Measurements from ENCODE around the gene RELL1. TPM values are rescaled to one million over a fixed set of nuclear protein-coding genes. Genes with fewer than 3 reads are reported as not detected.

RELL1 gene
- total RNA-seq, 1 experiment from 2014 or later: 14.4 TPM

DNA sequence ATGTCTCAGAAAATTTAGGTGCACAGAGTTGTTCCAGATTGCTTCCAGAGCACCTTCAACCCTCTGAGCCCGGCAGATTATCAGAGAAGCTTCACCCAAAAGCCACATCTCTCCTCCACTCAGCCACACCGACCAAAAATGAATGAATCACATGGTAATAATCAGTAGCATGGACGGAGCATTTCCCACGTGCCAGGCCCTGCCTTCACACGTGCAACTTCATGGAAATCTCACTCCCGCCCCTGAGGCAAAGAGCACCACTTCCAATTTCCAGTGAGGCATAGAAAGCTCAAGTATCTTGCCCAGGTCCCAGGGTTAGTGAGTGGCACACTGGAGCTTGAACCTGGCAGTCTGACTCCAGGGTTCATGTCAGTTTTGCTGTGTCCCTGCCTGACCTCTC is 56.5 kb downstream of the RELL1 start:
- no peak for DNase-seq
- Histone ChIP-seq H3K27me3 (no peaks in the 10 kb centered on the region), H3K4me3 (no peak overlapping the region), H3K9me3 (no peaks in the 10 kb centered on the region), H3K36me3 (no peaks in the 10 kb centered on the region; the same call in 1 of the 2 replicates)

DNA sequence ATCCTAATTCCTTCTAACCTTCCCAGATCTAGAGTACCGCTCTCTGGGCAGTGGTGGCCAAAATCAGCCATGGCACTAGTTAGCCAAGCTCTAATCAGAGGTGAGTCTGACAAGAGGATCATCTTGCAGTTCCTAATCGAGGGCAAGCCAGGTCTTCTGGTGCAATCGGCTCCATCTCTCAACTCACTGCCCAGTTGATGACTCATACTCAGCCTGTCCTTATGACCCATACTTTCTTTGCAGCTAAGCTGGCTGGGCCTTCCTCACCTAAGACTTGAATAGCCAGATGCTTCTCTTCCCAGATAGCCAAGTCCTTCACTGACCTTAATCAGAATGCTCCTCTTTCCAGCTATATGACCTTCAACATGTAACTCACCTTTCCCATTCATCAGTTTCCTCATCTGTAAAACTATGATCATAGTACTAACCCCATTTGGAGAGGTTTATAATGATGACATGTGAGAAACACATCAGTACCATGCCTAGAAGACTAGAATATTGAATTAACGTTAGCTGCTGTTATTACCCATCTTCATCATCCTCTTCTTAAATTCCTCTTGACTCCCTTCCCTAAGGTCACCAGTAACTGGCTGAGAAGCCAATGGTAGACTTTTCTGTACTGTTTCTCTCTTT is 57.1 kb downstream of the RELL1 start:
- H3K27me3 ChIP-seq: no peaks in the 10 kb centered on the region
- no peaks in the 10 kb centered on the region; the same call in 1 of the 2 replicates for H3K36me3 ChIP-seq
- H3K4me3 ChIP-seq: no peak overlapping the region
- DNase-seq: peak; percentile 59
- H3K9me3 ChIP-seq: no peaks in the 10 kb centered on the region

DNA sequence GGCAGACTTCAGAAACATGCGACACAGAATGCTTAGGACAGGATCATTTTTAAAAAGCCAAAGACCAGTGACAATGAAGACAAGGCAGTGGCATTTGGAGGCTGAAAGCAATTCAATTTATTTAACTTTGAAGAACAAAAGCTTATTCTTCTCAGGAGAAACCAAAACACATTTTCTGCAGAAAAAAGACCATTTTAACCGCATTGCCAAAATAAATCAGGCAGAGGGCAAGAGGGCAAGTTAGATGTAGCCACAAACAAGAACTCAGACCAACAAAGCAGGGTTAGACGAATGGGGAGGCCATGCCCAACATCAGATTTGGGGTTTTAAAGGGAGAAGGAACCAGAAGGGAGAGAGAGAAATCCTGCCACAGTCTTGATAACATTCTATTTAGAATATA is 58.9 kb downstream of the RELL1 start:
- Histone ChIP-seq H3K9me3 (no peaks in the 10 kb centered on the region), H3K27me3 (no peaks in the 10 kb centered on the region), H3K4me3 (no peak overlapping the region), H3K36me3 (no peaks in the 10 kb centered on the region; the same call in 1 of the 2 replicates)
- DNase-seq: no peak

DNA sequence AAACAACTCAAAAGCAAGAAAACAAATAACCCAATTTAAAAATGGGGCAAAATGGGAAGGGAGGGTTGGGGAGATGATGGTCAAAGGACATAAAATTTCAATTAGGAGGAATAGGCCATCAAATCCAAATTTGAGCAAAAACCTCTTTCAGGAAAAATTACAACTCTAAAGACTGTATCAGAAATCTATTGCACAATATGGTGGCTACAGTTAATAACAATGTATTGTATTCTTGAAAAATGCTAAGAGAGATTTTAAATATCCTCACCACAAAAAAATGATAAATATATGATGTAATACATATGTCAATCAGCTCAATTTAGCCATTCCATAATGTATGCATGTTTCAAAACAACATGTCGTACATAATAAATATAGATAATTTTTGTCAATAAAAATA is 60.7 kb downstream of the RELL1 start:
- Histone ChIP-seq H3K27me3 (no peaks in the 10 kb centered on the region), H3K9me3 (no peaks in the 10 kb centered on the region), H3K36me3 (no peaks in the 10 kb centered on the region; the same call in 1 of the 2 replicates), H3K4me3 (no peak overlapping the region)
- no peak for DNase-seq

DNA sequence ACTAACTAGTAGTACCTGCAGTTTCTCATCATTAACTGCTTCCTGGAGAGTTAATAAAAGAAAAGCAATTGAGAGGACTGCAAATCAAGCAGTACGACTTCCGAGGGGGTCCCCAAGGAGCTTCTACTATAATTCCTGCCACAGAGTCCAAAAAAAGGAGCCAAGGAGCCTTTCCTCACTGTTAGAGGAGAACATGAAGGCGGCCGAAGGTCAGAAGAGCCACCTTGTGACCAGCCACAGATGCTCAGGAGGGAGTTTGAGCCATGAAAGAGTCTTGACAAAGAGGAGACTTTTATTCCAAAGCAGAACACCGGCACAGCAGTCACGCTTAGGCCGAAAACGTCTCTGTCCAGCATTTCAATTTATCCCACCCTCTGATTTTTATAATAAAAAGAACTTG is 62.2 kb downstream of the RELL1 start:
- Histone ChIP-seq H3K36me3 (no peaks in the 10 kb centered on the region; the same call in 1 of the 2 replicates), H3K4me3 (no peak overlapping the region), H3K27me3 (no peaks in the 10 kb centered on the region), H3K9me3 (no peaks in the 10 kb centered on the region)
- DNase-seq: no peak

DNA sequence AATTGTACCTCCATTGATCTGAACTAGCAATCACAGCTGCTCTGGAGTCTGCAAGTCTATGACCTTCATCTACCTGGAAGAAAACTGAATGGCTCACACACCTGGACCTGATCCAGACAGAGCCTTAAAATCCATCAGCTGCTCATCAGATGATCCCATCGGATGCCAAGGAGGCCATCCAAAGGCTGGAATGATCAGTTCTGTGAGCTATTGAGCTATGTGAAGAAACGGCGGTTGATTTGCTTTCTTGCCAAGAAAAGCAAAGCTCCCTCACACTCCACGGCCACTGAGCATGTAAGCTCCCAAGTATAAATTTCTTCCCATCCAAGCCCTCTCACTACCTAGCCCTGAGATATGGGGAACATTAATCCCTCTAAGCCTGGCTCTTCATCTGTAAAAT is 63.1 kb downstream of the RELL1 start:
- Histone ChIP-seq H3K27me3 (no peaks in the 10 kb centered on the region), H3K4me3 (no peak overlapping the region), H3K9me3 (no peaks in the 10 kb centered on the region), H3K36me3 (no peaks in the 10 kb centered on the region)
- no peak for DNase-seq

DNA sequence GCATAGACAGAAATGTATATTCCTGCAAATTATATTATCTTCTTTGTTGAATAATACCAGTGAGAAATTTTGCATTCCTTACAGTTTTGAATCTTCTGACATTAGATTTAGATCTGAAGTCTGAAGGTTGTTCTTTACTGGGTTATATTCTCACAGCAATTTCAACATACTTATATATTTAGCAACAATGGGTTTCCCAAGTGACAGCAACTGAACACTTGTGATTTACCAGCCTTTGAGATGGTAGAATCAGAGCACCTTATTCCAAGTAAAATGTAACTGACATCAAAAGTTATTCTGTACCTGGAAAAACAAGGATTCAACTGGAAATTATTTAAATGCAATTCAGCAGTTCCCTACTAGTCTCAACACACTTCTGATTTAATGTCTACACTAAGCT is 66.0 kb downstream of the RELL1 start:
- H3K27me3 ChIP-seq: no peaks in the 10 kb centered on the region
- H3K4me3 ChIP-seq: no peak overlapping the region
- no peaks in the 10 kb centered on the region for H3K9me3 ChIP-seq
- no peak for DNase-seq
- H3K36me3 ChIP-seq: no peaks in the 10 kb centered on the region

DNA sequence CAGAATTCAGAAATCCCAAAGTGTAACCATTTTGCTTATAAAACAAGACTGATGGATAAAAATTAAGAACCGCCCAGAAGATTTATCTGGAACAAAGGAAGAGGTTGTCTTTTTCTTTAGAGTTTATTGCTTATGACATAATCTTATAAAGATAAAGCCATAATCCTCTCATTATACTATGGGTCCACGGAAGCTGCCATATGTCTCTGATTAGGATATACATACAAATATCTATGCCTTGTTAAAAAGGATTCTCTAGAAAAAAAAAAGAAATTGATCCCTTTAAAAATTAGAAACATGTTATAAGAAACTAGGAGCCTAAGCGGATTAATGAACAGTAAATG is 70.5 kb downstream of the RELL1 start:
- H3K36me3 ChIP-seq: no peaks in the 10 kb centered on the region
- no peaks in the 10 kb centered on the region for H3K27me3 ChIP-seq
- no peak overlapping the region for H3K4me3 ChIP-seq
- no peaks in the 10 kb centered on the region for H3K9me3 ChIP-seq
- no peak for DNase-seq

DNA sequence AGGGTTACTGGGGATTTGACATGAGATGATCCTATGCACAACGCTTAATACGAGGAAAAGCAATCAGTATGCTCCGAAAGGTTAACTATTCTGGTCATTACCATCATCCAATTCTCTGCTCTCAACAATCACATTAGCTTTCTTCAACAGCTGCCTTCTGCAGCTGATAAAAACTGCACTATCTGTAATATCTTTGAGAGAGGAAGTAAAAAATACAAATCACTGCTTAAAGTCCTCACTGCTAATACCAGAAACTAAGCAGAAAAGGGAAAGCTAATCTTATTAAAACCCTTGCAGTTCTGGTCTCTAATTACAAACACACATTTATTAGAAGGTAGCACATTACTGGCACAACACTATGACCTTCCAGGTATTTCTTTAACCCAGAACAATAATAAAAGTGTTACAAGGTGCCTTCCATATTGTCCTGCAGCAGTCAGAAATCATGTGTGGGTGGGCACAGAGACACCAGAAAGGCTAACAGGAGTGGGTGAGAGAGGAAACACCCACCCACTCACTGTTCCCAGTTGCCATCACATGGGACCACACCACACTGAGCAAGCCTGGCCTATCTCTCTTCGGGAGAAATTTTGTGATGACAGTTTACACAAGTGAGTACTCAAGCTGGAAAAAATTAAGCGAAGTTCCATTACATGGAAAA is 71.0 kb downstream of the RELL1 start:
- Histone ChIP-seq H3K36me3 (no peaks in the 10 kb centered on the region), H3K27me3 (no peaks in the 10 kb centered on the region), H3K4me3 (no peak overlapping the region), H3K9me3 (no peaks in the 10 kb centered on the region)
- DNase-seq: no peak

DNA sequence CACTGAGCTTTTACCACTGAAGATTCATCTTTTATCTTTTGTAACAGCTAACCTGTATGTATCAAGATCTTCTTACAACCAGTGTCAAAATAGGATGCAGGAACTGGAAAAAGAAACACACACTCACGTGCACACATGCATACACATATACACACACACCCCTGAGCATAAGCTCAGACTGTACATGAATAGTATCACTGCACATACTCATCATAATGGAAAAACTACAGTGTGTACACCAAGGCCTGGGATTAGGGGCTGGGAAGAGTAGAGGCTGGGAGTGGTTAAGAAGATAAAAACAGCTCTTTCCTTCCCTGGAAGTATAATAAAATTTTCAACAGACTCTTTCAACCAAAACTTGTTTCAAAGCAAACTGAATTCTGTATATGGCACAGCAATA is 73.4 kb downstream of the RELL1 start:
- no peak for DNase-seq

DNA sequence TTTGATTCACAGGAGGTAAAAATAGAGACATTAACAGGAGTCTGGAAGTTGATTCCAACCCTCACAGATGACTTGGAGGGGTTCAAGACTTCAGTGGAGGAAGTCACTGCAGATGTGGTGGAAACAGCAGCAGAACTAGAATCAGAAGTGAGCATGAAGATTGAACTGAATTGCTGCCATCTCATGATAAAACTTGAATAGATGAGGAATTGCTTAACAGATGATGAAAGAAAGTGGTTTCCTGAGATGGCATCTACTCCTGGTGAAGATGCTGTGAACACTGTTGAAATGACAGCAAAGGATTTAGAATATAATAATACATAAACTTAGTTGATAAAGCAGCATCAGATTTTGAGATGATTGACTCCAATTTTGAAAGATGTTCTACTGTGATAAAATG is 76.5 kb downstream of the RELL1 start:
- DNase-seq: no peak

More for the DNA sequence above, 73.4 kb downstream of the RELL1 start:
- Histone ChIP-seq H3K36me3 (no peaks in the 10 kb centered on the region), H3K27me3 (no peaks in the 10 kb centered on the region), H3K9me3 (no peaks in the 10 kb centered on the region), H3K4me3 (no peak overlapping the region)

DNA sequence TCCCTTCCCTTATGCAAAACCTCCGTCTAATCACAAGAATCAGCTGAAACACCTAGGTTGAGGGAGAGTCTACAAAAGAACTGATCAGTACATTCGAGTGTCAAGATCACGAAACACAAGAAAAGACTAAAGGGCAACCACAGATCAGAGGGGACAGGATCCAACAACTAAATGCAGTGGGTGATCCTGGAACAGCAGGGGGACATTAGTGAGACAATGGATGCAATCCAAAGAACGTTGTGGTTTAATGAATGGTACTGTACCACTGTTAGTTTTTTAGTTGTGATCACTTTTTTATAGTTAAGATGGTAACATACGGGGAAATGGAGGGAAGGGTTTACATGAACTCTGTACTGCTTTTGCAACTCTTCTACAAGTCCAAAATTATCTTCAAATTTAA is 79.2 kb downstream of the RELL1 start:
- H3K4me3 ChIP-seq: no peak overlapping the region
- H3K9me3 ChIP-seq: no peaks in the 10 kb centered on the region
- no peaks in the 10 kb centered on the region for H3K36me3 ChIP-seq
- no peaks in the 10 kb centered on the region for H3K27me3 ChIP-seq
- DNase-seq: no peak

More for the DNA sequence above, 76.5 kb downstream of the RELL1 start:
- no peak overlapping the region for H3K4me3 ChIP-seq
- no peaks in the 10 kb centered on the region for H3K36me3 ChIP-seq
- H3K27me3 ChIP-seq: no peaks in the 10 kb centered on the region
- H3K9me3 ChIP-seq: no peaks in the 10 kb centered on the region

DNA sequence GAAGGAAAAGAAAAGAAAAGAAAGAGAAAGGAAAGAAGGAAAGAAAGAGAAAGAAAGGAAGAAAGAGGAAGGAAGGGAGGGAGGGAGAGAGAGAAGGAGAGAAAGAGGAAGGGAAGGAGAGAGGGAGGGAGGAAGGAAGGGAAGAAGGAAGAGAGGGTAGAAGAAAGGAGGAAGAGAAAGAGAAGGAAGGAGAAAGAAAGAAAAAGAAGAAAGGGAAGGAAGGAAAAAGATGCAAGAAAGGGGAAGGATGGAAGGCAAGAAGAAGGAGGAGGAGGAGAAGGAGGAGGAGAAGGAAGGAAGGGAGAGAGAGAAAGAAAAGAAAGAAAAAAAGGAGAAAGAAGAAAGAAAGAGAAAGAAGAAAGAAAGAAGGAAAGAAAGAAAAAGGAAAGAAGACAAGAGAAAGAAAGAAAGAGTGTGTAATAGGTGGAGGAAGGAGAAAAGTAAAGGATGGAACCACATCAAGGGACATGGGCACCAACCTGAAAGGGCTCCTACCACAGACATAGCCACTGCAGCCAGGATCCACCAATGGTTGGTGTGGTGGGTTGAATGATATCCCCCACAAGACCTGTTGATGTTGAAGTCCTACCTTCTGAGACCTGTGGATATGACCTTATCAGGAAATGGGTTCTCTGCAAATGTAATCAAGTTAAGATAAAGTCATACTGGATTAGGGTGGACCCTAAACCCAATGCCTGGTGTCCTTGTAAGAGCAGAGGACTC is 80.2 kb downstream of the RELL1 start:
- Histone ChIP-seq H3K27me3 (no peaks in the 10 kb centered on the region), H3K4me3 (no peak overlapping the region), H3K36me3 (no peaks in the 10 kb centered on the region), H3K9me3 (no peaks in the 10 kb centered on the region)
- DNase-seq: no peak

DNA sequence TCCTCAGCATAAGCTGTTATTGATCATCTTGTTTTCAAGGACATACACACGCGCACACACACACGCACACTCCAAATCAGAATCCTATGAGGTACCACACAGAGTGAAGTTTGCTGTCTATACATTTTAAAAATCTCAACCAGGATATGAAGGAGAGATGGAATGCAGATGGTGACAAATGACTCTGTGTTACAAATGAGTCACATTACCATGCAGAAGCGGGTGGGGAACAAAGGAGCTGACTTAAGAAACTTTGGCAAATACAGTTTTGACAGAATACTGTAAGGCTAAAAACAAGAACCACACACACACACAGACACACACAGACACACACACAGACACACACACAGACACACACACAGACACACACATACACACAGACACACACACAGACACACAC is 81.7 kb downstream of the RELL1 start:
- no peak for DNase-seq
- H3K36me3 ChIP-seq: no peaks in the 10 kb centered on the region

DNA sequence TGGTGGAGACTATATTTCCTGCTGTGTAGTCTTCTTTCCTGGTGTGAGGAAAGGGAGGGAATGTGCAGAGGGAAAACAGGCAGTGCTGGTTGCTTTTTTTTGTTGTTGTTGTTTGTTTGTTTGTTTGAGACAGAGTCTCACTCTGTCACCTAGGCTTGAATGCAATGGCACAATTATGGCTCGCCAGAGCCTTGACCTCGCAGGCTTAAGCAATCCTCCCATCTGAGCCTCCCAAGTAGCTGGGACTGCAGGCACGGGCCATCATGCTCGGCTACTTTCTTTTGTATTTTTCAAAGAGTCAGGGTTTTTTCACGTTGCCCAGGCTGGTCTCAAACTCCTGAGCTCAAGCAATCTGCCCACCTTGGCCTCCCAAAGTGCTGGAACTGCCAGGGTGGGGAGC is 82.5 kb downstream of the RELL1 start:
- H3K27me3 ChIP-seq: no peaks in the 10 kb centered on the region
- H3K36me3 ChIP-seq: no peaks in the 10 kb centered on the region
- H3K4me3 ChIP-seq: no peak overlapping the region
- no peaks in the 10 kb centered on the region for H3K9me3 ChIP-seq
- DNase-seq: no peak

More for the DNA sequence above, 81.7 kb downstream of the RELL1 start:
- Histone ChIP-seq H3K27me3 (no peaks in the 10 kb centered on the region), H3K4me3 (no peak overlapping the region), H3K9me3 (no peaks in the 10 kb centered on the region)

DNA sequence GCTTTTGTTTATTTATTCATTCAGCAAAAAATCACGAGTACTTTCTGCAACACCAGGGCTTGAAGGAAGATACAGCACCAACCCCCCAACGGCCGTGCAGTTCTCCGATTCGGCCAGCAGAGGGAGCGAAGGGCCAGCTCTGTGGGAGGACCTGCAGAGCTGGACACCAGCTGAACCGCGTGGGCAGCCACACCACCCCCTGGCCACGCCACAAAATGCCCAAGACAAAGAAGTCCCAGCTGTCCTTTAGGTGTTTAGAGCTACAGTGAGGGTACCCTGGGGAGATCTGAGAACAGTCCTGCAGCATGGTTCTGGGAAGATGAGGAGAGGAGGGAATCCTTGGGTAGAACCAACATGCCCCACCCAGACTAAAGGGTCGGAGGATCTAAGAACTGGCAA is 83.1 kb downstream of the RELL1 start:
- DNase-seq: peak; percentile 53
- no peaks in the 10 kb centered on the region for H3K36me3 ChIP-seq
- no peak overlapping the region for H3K4me3 ChIP-seq
- H3K27me3 ChIP-seq: no peaks in the 10 kb centered on the region
- no peaks in the 10 kb centered on the region for H3K9me3 ChIP-seq

DNA sequence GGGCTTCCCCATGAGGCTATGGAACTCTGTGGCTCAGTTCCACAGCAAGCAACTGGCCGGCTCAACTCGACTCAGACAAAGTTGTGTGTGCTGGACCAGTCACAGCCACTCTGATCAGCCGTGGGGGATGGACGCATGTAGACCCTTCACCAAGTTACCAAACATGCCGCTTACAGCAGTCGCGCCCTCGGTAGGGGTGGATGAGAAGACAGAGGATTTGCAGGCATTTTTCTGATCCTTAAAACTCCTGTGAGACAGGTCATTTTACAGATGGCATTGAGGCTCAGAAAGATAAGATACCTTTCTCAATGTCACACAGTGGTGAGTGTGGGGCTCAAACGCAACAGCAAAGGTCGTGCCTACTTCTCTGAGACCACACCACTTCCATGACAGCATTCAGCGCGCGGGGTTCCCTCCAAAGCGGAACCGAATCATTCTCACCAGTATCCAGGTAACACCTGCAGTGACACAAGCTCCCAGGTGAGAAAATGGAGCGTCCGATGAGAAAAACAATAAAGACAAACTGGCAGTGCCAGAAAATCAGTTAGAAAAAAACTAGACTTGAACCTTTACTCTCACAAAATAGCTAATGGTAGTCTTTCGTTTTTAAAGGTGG is 83.6 kb downstream of the RELL1 start:
- H3K27me3 ChIP-seq: no peaks in the 10 kb centered on the region
- DNase-seq: no peak
- no peak overlapping the region for H3K4me3 ChIP-seq
- H3K9me3 ChIP-seq: no peaks in the 10 kb centered on the region
- no peaks in the 10 kb centered on the region for H3K36me3 ChIP-seq
